Measurements from ENCODE around the gene CRAT. TPM values are rescaled to one million over a fixed set of nuclear protein-coding genes. Genes with fewer than 3 reads are reported as not detected.

The CRAT gene
- total and polyA plus RNA-seq, 2 donors from 2014 or later: 32.3 to 76.8 TPM

GRCh38 chr9:129080601-129081387 lies 29.8 kb downstream of the CRAT start, which contains the start of gene DOLPP1:
TSS of gene DOLPP1 (plus strand) at chr9:129081111. CDS start at chr9:129081132, 21 bp downstream.
- peak; percentile 96 for FAIRE-seq

GRCh38 chr9:129080298-129080600 lies 30.3 kb downstream of the CRAT start:
- peaks cover 0 to 18% (median 15%) of the 10 kb centered on the region in 3 donors for H3K4me1 ChIP-seq (ENCODE audit: control insufficient read depth in 2 of 3, insufficient read depth in 2 of 3, low read depth in 1 of 3, low read length in 3 of 3)
- TF ChIP-seq CTCF (IDR thresholded peaks at IDR 0.05; ENCODE audit: borderline replicate concordance, extremely low read depth, insufficient read depth): no peak
- intact Hi-C loops (cut with DNase I): no loop called here

More at GRCh38 chr9:129080601-129081387, 29.8 kb downstream of the CRAT start, which contains the start of gene DOLPP1:
- Histone ChIP-seq H3K9me3 (ENCODE audit: control insufficient read depth in 2 of 3, insufficient read depth in 1 of 3, low read length in 3 of 3) (no peaks in the 10 kb centered on the region), H3K9ac (ENCODE audit: low read length in 3 of 3) (peak within 1 kb of the TSS; percentile 71 to 81 (median 77)), H3K27ac (ENCODE audit: low read depth in 2 of 2, low read length in 2 of 2) (peak within 1 kb of the TSS; percentile 52 to 63), H3K27me3 (ENCODE audit: control insufficient read depth, insufficient read depth, low read length) (no peaks in the 10 kb centered on the region), H3K4me3 (ENCODE audit: low read length in 3 of 3) (peak within 1 kb of the TSS; percentile 77 to 93 (median 81)), H3K4me1 (ENCODE audit: control insufficient read depth in 2 of 3, insufficient read depth in 2 of 3, low read depth in 1 of 3, low read length in 3 of 3) (peaks cover 0 to 18% (median 15%) of the 10 kb centered on the region in 3 donors), H3K36me3 (ENCODE audit: control insufficient read depth in 2 of 3, insufficient read depth in 3 of 3, low read length in 3 of 3) (peaks cover 0 to 8% (median 2%) of the 10 kb centered on the region in 3 donors)
- TF ChIP-seq CTCF (IDR thresholded peaks at IDR 0.05; ENCODE audit: borderline replicate concordance, extremely low read depth, insufficient read depth): no peak
- peak; percentile 100 for DNase-seq
- intact Hi-C loops (cut with DNase I): no loop called here

GRCh38 chr9:129079829-129080228 lies 30.8 kb downstream of the CRAT start:
- FAIRE-seq (no peak), DNase-seq (no peak)
- no peaks in the 10 kb centered on the region for H3K27me3 ChIP-seq (ENCODE audit: control insufficient read depth, insufficient read depth, low read length)
- no peak overlapping the region for H3K27ac ChIP-seq (ENCODE audit: low read depth in 2 of 2, low read length in 2 of 2)
- intact Hi-C loops (cut with DNase I): no loop called here
- no peak overlapping the region for H3K9ac ChIP-seq (ENCODE audit: low read length in 3 of 3)
- peaks cover 0 to under 1% (median 0%) of the 10 kb centered on the region in 3 donors for H3K36me3 ChIP-seq (ENCODE audit: control insufficient read depth in 2 of 3, insufficient read depth in 3 of 3, low read length in 3 of 3)
- peak overlapping the region in 2 of 3 donors; percentile 77 to 93 for H3K4me3 ChIP-seq (ENCODE audit: low read length in 3 of 3)
- no peak for TF ChIP-seq CTCF (IDR thresholded peaks at IDR 0.05; ENCODE audit: borderline replicate concordance, extremely low read depth, insufficient read depth)
- H3K9me3 ChIP-seq (ENCODE audit: control insufficient read depth in 2 of 3, insufficient read depth in 1 of 3, low read length in 3 of 3): no peaks in the 10 kb centered on the region
- H3K4me1 ChIP-seq (ENCODE audit: control insufficient read depth in 2 of 3, insufficient read depth in 2 of 3, low read depth in 1 of 3, low read length in 3 of 3): peaks cover 0 to 18% (median 15%) of the 10 kb centered on the region in 3 donors

More at GRCh38 chr9:129080298-129080600, 30.3 kb downstream of the CRAT start:
- no peak for DNase-seq
- no peak overlapping the region for H3K27ac ChIP-seq (ENCODE audit: low read depth in 2 of 2, low read length in 2 of 2)
- no peaks in the 10 kb centered on the region for H3K27me3 ChIP-seq (ENCODE audit: control insufficient read depth, insufficient read depth, low read length)
- peak overlapping the region; percentile 77 to 93 (median 81) for H3K4me3 ChIP-seq (ENCODE audit: low read length in 3 of 3)
- peaks cover 0 to 3% (median 0%) of the 10 kb centered on the region in 3 donors for H3K36me3 ChIP-seq (ENCODE audit: control insufficient read depth in 2 of 3, insufficient read depth in 3 of 3, low read length in 3 of 3)
- H3K9ac ChIP-seq (ENCODE audit: low read length in 3 of 3): peak overlapping the region in 2 of 3 donors; percentile 77 to 81
- H3K9me3 ChIP-seq (ENCODE audit: control insufficient read depth in 2 of 3, insufficient read depth in 1 of 3, low read length in 3 of 3): no peaks in the 10 kb centered on the region
- FAIRE-seq: no peak

Measured in kidney (tissue), 14 donors.